Embryonic facial prominence (tissue), 1 donor: Measurements from ENCODE around the gene GNAI2.

ENCODE experiments used
- DNase-seq: peaks from one replicate; pipeline ENCODE4 v3.0.0-alpha.2; 2016; ENCODE audit errors: extremely low spot score

Gene GNAI2

GRCh38 chr3:50235716-50236483, at the start of gene GNAI2:
Gene GNAI2 (plus strand): TSS chr3:50236204. CDS start chr3:50236336, 132 bp downstream.
- peak; percentile 97 for DNase-seq

- DNase-seq, result no peak
Measured at GRCh38 chr3:50187750-50188149, 48.3 kb upstream of the GNAI2 start.

- peak; percentile 53 for DNase-seq
Measured at GRCh38 chr3:50189274-50189673, 46.7 kb upstream of the GNAI2 start.

GRCh38 chr3:50189989-50190388, 46.0 kb upstream of the GNAI2 start:
- DNase-seq, result no peak

GRCh38 chr3:50190936-50191660, 44.9 kb upstream of the GNAI2 start, which contains the start of gene GNAT1:
Gene GNAT1 (plus strand): TSS chr3:50191610. CDS start chr3:50191726, 116 bp downstream.
- no peak for DNase-seq

- no peak for DNase-seq
Measured at GRCh38 chr3:50192124-50192523, 43.9 kb upstream of the GNAI2 start.

GRCh38 chr3:50192689-50193141, 43.3 kb upstream of the GNAI2 start:
- peak; percentile 36 for DNase-seq

- DNase-seq, result no peak
Measured at GRCh38 chr3:50193286-50193685, 42.7 kb upstream of the GNAI2 start.

GRCh38 chr3:50193746-50194127, 42.3 kb upstream of the GNAI2 start:
- no peak for DNase-seq

- no peak for DNase-seq
Measured at GRCh38 chr3:50194128-50194902, 41.7 kb upstream of the GNAI2 start.

GRCh38 chr3:50194903-50195500, 41.0 kb upstream of the GNAI2 start:
- no peak for DNase-seq

GRCh38 chr3:50195501-50196252, 40.3 kb upstream of the GNAI2 start:
- DNase-seq, result no peak

- no peak for DNase-seq
Measured at GRCh38 chr3:50196253-50196801, 39.7 kb upstream of the GNAI2 start.

GRCh38 chr3:50201573-50202315, 34.3 kb upstream of the GNAI2 start:
- DNase-seq, result no peak

- DNase-seq, result no peak
Measured at GRCh38 chr3:50202353-50203112, 33.5 kb upstream of the GNAI2 start.

GRCh38 chr3:50203113-50203808, 32.7 kb upstream of the GNAI2 start:
- DNase-seq, result no peak

GRCh38 chr3:50203809-50204803, 31.9 kb upstream of the GNAI2 start:
- DNase-seq, result no peak
